Ishikawa (cell line): Measurements from ENCODE around the gene IFI30.

ENCODE experiments used
- CEBPB ChIP-seq: IDR thresholded peaks from 2 replicates; pipeline ENCODE4 v1.6.1; 2012
- CREB1 ChIP-seq: IDR thresholded peaks from 2 replicates; pipeline ENCODE4 v1.6.1; 2012; ENCODE audit warnings: low read depth
- EGR1 ChIP-seq: IDR thresholded peaks from 2 replicates; pipeline ENCODE4 v1.6.1; 2012
- EP300 ChIP-seq: IDR thresholded peaks from 2 replicates; pipeline ENCODE4 v1.6.1; 2012; ENCODE audit warnings: borderline replicate concordance
- FOXM1 ChIP-seq: IDR thresholded peaks from 2 replicates; pipeline ENCODE4 v1.6.1; 2012; ENCODE audit warnings: low read depth, borderline replicate concordance
- NFIC ChIP-seq: IDR thresholded peaks from 2 replicates; pipeline ENCODE4 v1.6.1; 2012
- RAD21 ChIP-seq: IDR thresholded peaks from 2 replicates; pipeline ENCODE4 v1.6.1; 2012; ENCODE audit warnings: low read depth
- TAF1 ChIP-seq: IDR thresholded peaks from 2 replicates; pipeline ENCODE4 v1.6.1; 2012; ENCODE audit warnings: low read depth, mild to moderate bottlenecking
- TCF12 ChIP-seq: IDR thresholded peaks from 2 replicates; pipeline ENCODE4 v1.6.1; 2012; ENCODE audit warnings: low read depth
- TEAD4 ChIP-seq: IDR thresholded peaks from 2 replicates; pipeline ENCODE4 v1.6.1; 2012
- YY1 ChIP-seq: IDR thresholded peaks from 2 replicates; pipeline ENCODE4 v1.6.1; 2012; ENCODE audit warnings: low read depth
- ZBTB7A ChIP-seq: IDR thresholded peaks from 2 replicates; pipeline ENCODE4 v1.6.1; 2012; ENCODE audit warnings: low read depth
- TF ChIP-seq, protein P1 (sequence below): IDR thresholded peaks from 2 replicates; pipeline ENCODE4 v1.6.1; 2012; ENCODE audit warnings: low read depth, mild to moderate bottlenecking
- TF ChIP-seq, protein P2 (sequence below): IDR thresholded peaks from 2 replicates; pipeline ENCODE4 v1.6.1; 2012
- TF ChIP-seq, protein P3 (sequence below): IDR thresholded peaks from 2 replicates; pipeline ENCODE4 v1.6.1; 2012

Gene IFI30

DNA sequence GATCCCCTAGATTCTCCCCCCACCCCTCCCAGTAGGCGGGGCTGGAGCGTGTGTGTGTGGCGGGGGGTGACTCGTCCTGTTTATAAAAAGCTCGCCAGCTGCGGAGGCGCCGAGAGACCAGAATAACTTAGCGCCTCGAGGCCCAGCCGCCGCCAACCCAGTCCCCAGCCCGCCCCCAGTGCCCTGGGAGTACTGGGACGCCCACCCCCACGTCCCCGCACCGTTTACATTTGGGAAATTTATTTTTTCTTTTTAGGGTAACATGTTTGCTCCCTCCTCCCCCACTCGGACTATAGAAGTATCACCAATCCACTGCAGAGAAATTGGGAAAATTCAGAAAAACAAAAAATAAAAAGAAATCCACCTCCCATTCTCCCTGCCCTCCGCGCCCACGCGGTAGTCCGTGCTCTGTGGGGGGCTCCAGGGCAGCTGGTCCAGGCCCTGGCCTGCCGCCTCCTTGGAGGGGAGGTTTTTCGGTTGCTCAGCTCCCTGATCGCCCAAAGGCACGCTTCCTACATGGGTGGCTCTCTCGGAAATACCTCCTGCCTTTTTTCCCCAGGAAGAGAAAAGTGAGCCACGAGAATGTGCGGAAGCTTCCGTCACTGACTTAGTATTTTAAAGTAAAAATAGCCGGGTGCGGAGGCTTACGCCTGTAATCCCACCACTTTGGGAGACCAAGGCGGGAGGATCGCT, 31.7 kb downstream of the IFI30 start:
- TF ChIP-seq CREB1: no peak
- TF ChIP-seq, protein P1, sequence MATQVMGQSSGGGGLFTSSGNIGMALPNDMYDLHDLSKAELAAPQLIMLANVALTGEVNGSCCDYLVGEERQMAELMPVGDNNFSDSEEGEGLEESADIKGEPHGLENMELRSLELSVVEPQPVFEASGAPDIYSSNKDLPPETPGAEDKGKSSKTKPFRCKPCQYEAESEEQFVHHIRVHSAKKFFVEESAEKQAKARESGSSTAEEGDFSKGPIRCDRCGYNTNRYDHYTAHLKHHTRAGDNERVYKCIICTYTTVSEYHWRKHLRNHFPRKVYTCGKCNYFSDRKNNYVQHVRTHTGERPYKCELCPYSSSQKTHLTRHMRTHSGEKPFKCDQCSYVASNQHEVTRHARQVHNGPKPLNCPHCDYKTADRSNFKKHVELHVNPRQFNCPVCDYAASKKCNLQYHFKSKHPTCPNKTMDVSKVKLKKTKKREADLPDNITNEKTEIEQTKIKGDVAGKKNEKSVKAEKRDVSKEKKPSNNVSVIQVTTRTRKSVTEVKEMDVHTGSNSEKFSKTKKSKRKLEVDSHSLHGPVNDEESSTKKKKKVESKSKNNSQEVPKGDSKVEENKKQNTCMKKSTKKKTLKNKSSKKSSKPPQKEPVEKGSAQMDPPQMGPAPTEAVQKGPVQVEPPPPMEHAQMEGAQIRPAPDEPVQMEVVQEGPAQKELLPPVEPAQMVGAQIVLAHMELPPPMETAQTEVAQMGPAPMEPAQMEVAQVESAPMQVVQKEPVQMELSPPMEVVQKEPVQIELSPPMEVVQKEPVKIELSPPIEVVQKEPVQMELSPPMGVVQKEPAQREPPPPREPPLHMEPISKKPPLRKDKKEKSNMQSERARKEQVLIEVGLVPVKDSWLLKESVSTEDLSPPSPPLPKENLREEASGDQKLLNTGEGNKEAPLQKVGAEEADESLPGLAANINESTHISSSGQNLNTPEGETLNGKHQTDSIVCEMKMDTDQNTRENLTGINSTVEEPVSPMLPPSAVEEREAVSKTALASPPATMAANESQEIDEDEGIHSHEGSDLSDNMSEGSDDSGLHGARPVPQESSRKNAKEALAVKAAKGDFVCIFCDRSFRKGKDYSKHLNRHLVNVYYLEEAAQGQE: no peak
- TF ChIP-seq, protein P2, sequence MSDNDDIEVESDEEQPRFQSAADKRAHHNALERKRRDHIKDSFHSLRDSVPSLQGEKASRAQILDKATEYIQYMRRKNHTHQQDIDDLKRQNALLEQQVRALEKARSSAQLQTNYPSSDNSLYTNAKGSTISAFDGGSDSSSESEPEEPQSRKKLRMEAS: no peak
- no peak for TF ChIP-seq NFIC
- TF ChIP-seq FOXM1: no peak
- no peak for TF ChIP-seq TCF12
- no peak for TF ChIP-seq RAD21
- no peak for TF ChIP-seq EGR1
- no peak for TF ChIP-seq YY1
- TF ChIP-seq EP300: no peak
- TF ChIP-seq TAF1: no peak
- no peak for TF ChIP-seq CEBPB

DNA sequence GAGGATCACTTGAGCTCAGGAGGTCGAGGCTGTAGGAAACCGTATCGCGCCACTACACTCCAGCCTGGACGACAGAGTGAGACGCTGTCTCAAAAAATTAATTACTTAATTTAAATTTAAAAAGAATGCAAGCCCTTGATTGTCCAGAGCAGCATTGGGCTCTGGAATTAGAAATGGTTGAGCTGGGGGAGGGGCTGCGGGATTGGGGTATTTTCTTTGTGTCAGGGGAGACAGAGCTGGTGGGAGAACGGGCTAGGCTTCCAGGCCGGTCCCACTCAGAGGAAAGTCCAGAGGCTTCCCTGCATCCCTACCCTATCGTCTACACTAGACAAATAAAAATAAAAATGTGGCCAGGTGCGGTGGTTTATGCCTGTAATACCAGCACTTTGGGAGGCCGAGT, 32.4 kb downstream of the IFI30 start:
- TF ChIP-seq, protein P3, sequence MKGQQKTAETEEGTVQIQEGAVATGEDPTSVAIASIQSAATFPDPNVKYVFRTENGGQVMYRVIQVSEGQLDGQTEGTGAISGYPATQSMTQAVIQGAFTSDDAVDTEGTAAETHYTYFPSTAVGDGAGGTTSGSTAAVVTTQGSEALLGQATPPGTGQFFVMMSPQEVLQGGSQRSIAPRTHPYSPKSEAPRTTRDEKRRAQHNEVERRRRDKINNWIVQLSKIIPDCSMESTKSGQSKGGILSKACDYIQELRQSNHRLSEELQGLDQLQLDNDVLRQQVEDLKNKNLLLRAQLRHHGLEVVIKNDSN: no peak
- TF ChIP-seq EGR1 (no peak), YY1 (no peak), ZBTB7A (no peak), TEAD4 (no peak), CEBPB (no peak), TCF12 (no peak), EP300 (no peak), RAD21 (no peak), TAF1 (no peak), FOXM1 (no peak), NFIC (no peak), CREB1 (no peak)
- TF ChIP-seq, protein P2: no peak
- TF ChIP-seq, protein P1: no peak

DNA sequence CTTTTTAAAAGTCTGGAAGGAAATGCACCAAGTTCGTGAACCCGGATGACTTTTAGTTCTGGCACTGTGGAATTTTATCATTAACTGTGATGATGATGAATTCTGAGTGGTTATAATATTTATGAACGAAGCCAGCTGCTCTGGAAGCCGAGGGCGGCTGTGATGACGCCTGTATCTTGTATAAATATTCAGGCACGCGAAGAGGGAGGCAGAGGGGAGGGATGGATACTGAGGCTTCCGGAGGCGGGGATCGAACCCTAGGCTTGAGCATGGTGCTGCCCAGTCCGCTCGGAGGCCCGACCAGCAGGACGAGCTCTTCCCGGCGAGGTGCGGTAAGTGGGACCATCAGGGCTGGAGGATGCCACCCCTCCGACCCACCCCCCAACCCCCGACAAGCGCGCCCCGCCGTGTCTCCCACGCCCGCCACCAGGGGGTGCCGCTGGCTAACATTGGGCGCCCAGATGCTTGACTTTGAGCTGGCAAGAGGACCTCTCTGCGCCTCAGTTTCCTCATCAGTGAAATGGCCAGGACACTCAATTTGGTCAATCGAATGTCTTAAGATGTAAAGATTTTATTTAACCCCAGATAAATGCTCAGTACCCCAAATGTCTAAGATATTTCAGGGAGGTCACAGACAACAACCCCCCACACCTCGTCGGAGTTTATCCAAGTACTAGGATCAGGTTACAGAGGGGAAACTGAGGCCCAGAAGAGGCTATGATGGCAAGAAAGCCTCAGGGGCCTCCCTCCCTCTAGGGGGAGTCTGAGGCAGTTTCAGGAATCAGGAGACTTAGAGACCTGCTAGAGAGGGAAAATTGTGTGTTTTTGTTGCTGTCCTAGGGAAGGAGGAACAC, 34.7 kb downstream of the IFI30 start:
- TF ChIP-seq CREB1 (no peak), ZBTB7A (peak; percentile 69; the same call in 1 of the 2 replicates), TAF1 (no peak), RAD21 (peak; percentile 83)

DNA sequence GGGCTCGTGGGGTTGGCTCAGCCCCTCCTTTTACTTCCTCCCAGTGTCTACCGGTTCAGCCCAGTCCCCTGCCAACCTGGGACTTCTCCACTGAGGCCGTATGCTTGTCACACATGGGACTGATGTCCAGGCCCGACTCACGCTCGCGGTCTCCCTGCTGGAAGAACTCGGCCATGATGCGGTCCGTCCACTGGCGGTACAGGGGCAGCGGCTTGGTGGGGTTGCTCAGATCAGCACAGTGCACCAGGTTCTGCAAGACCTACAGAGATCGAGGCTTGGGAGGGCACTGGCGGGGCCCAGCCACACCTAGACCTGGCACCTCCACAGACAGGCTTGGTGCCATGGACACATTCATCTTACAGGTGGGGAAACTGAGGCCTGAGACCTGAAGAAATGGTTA, 38.1 kb downstream of the IFI30 start:
- TF ChIP-seq CEBPB (no peak), TCF12 (no peak), YY1 (no peak), CREB1 (no peak), NFIC (no peak), EP300 (no peak), ZBTB7A (no peak), TAF1 (no peak), TEAD4 (no peak), EGR1 (no peak), RAD21 (no peak), FOXM1 (no peak)
- TF ChIP-seq, protein P2: no peak
- TF ChIP-seq, protein P3: no peak
- TF ChIP-seq, protein P1: no peak
